OCI-LY3 (cell line): ENCODE results near the gene CHML.

Experiments used
- EZH2phosphoT487 ChIP-seq: fragments of 200-600 bp; shearing (Covaris generic); IDR thresholded peaks from 2 replicates; pipeline ENCODE4 v1.6.1; 2018; ENCODE audit warnings: antibody characterized with exemption, mixed run types, low read depth
- TF ChIP-seq, protein P1 (sequence below): fragments of 200-600, 300-600 bp; sonication (generic); IDR thresholded peaks from 2 replicates; pipeline ENCODE4 v1.5.1; 2014; ENCODE audit warnings: antibody characterized with exemption, low read length, low read depth

DNA sequence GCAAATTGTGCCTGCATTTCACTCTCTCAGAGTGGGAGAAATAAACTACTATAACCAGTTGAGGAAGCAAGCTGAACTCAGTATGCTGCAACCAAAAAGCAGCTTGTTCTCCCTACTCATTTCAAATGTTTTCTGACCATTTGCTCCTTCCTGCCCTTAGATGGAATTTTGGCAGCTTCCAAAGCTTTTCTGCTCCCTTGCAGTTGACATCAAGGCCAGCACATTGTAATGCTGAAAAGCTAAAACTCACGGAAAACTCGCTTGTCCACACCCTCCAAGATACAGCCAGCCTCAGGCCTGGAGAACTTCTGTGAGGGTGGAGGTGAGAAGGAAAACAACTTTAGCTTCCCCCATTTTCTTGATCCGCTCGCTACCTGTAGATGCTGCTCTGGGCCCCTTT, 5.0 kb upstream of the CHML start:
- TF ChIP-seq, protein P1, sequence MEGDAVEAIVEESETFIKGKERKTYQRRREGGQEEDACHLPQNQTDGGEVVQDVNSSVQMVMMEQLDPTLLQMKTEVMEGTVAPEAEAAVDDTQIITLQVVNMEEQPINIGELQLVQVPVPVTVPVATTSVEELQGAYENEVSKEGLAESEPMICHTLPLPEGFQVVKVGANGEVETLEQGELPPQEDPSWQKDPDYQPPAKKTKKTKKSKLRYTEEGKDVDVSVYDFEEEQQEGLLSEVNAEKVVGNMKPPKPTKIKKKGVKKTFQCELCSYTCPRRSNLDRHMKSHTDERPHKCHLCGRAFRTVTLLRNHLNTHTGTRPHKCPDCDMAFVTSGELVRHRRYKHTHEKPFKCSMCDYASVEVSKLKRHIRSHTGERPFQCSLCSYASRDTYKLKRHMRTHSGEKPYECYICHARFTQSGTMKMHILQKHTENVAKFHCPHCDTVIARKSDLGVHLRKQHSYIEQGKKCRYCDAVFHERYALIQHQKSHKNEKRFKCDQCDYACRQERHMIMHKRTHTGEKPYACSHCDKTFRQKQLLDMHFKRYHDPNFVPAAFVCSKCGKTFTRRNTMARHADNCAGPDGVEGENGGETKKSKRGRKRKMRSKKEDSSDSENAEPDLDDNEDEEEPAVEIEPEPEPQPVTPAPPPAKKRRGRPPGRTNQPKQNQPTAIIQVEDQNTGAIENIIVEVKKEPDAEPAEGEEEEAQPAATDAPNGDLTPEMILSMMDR: no peak
- no peak for TF ChIP-seq EZH2phosphoT487
